ENCODE measurements around the gene RAPGEF5. TPM values are rescaled to one million over a fixed set of nuclear protein-coding genes. Genes with fewer than 3 reads are reported as not detected.

Gene RAPGEF5
- total and polyA plus RNA-seq, 10 of the 15 experiments (the other 5 are each of a cell fraction or from before 2014, with no cell fraction given), result 0.38 to 4.0 (median 1.6) TPM; not detected in 1

- H3K36me3 ChIP-seq (ENCODE audit: control insufficient read depth in 2 of 2, insufficient read depth in 2 of 2, low read length in 1 of 2), result no peaks in the 10 kb centered on the region
- SMC1A ChIA-PET (ENCODE audit: uncharacterized antibody, unreplicated experiment), result interaction anchor here (1.4 to 1.5 kb wide), 2 partner anchors 10 to 13 kb away, joined by 3 read pairs; no protein-coding TSS in a partner anchor
- 32% methylated on average over 10 of the region's 10 CpGs for WGBS (ENCODE audit: insufficient coverage, insufficient replicate concordance, low lambda C conversion rate, missing lambda C conversion rate)
Observed at GRCh38 chr7:22194658-22195273, 162.2 kb downstream of the RAPGEF5 start.

More at GRCh38 chr7:22194658-22195273, 162.2 kb downstream of the RAPGEF5 start:
- DNase-seq (ENCODE audit: low read depth, low spot score) (no peak), ATAC-seq (no peak), FAIRE-seq (no peak)
- Histone ChIP-seq H4K20me1 (ENCODE audit: control insufficient read depth, insufficient read depth) (no peaks in the 10 kb centered on the region), H3K4me1 (ENCODE audit: control insufficient read depth, insufficient read depth, low read length) (no peaks in the 10 kb centered on the region), H3K27me3 (replicated peaks in 1 of 2; ENCODE audit: control insufficient read depth in 2 of 2, insufficient read depth in 2 of 2, low read length in 1 of 2) (no peaks in the 10 kb centered on the region), H3K4me2 (ENCODE audit: control insufficient read depth, insufficient read depth) (no peak overlapping the region), H3K27ac (ENCODE audit: control insufficient read depth, insufficient read depth) (no peak overlapping the region), H2AFZ (ENCODE audit: control insufficient read depth, low read depth, low read length) (no peak overlapping the region), H3K9me3 (replicated peaks; ENCODE audit: control insufficient read depth, insufficient read depth, low read length) (no peaks in the 10 kb centered on the region), H3K9ac (ENCODE audit: control insufficient read depth, insufficient read depth, low read length) (no peak overlapping the region), H3K79me2 (ENCODE audit: control insufficient read depth, insufficient read depth, low read length) (no peaks in the 10 kb centered on the region), H3K4me3 (no peak overlapping the region)
- intact Hi-C loops (cut with micrococcal nuclease; ENCODE audit: unreplicated experiment), result no loop called here
- ChIA-PET RAD21 (ENCODE audit: unreplicated experiment) (no interaction called here), CTCF (no interaction called here), POLR2A (no interaction called here)
- TF ChIP-seq ATF7 (IDR thresholded peaks at IDR 0.05; ENCODE audit: low read depth) (peak; percentile 69), ZBTB33 (IDR thresholded peaks at IDR 0.05) (no peak)
- in situ Hi-C loops (cut with MboI), result no loop called here
- no TSS peak for BruUV-seq (replicated peaks)

Measured in GM12878 (cell line).